ENCODE results near the gene SLC25A43. TPM values are rescaled to one million over a fixed set of nuclear protein-coding genes. Genes with fewer than 3 reads are reported as not detected.
"Not testable (repeated sequence)": the region's sequence is repeated elsewhere in the genome, so short reads cannot be mapped to it uniquely, and the experiment has no call there.

SLC25A43 gene
- total and polyA plus RNA-seq, 8 donors = 0.58 to 36.2 (median 9.7) TPM

GRCh38 chrX:119382606-119383005 lies 16.5 kb upstream of the SLC25A43 start:
- intact Hi-C loops (cut with DNase I; ENCODE audit: low total_unique reads) = no loop called here
- TF ChIP-seq POLR2A (IDR thresholded peaks at IDR 0.05) (no peak), EP300 (IDR thresholded peaks at IDR 0.05) (no peak), POLR2AphosphoS5 (IDR thresholded peaks at IDR 0.05) (no peak), CTCF (IDR thresholded peaks at IDR 0.05) (no peak)
- Histone ChIP-seq H3K36me3 (no peaks in the 10 kb centered on the region), H3K27ac (no peak overlapping the region), H3K27me3 (no peaks in the 10 kb centered on the region), H3K4me3 (no peak overlapping the region), H3K4me1 (no peaks in the 10 kb centered on the region), H3K9me3 (no peaks in the 10 kb centered on the region)
- no peak for DNase-seq

GRCh38 chrX:119386685-119387084 lies 12.5 kb upstream of the SLC25A43 start:
- H3K27ac ChIP-seq; H3K27me3 ChIP-seq; H3K9me3 ChIP-seq; H3K36me3 ChIP-seq; H3K4me1 ChIP-seq; H3K4me3 ChIP-seq; DNase-seq; intact Hi-C loops (cut with DNase I; ENCODE audit: low total_unique reads): not testable (repeated sequence)
- WGBS, 5 donors = 66 to 96% (median 90%) methylated on average over 1 to 4 of the region's 4 CpGs

GRCh38 chrX:119387426-119387825 lies 11.7 kb upstream of the SLC25A43 start:
- 88 to 95% (median 93%) methylated on average over 3 to 16 of the region's 20 CpGs; no CpG with 5 or more reads in 1 of the 5 donors for WGBS, 5 donors
- intact Hi-C loops (cut with DNase I; ENCODE audit: low total_unique reads); H3K9me3 ChIP-seq; H3K4me3 ChIP-seq; DNase-seq; H3K36me3 ChIP-seq; H3K4me1 ChIP-seq; H3K27me3 ChIP-seq; H3K27ac ChIP-seq: not testable (repeated sequence)

GRCh38 chrX:119389214-119389613 lies 9.9 kb upstream of the SLC25A43 start:
- DNase-seq = peak in 1 of 2 donors; percentile 7
- Histone ChIP-seq H3K4me1 (peaks cover 0 to 9% (median 0%) of the 10 kb centered on the region in 4 donors), H3K4me3 (peak overlapping the region in 1 of 4 donors; percentile 20), H3K27ac (no peak overlapping the region), H3K9me3 (no peaks in the 10 kb centered on the region), H3K27me3 (no peaks in the 10 kb centered on the region), H3K36me3 (no peaks in the 10 kb centered on the region)
- intact Hi-C loops (cut with DNase I; ENCODE audit: low total_unique reads) = no loop called here
- no peak for TF ChIP-seq CTCF (IDR thresholded peaks at IDR 0.05)
- no peak for TF ChIP-seq POLR2AphosphoS5 (IDR thresholded peaks at IDR 0.05)
- TF ChIP-seq EP300 (IDR thresholded peaks at IDR 0.05) = no peak
- TF ChIP-seq POLR2A (IDR thresholded peaks at IDR 0.05) = no peak
- 19 to 58% (median 47%) methylated on average over 4 of the region's 4 CpGs for WGBS, 5 donors

- Histone ChIP-seq H3K4me1 (peaks cover 0 to 9% (median 0%) of the 10 kb centered on the region in 4 donors), H3K9me3 (no peaks in the 10 kb centered on the region), H3K27me3 (no peaks in the 10 kb centered on the region), H3K36me3 (no peaks in the 10 kb centered on the region), H3K27ac (peak overlapping the region in 1 of 5 donors; percentile 26), H3K4me3 (peak overlapping the region in 2 of 4 donors; percentile 1 to 20)
- intact Hi-C loops (cut with DNase I; ENCODE audit: low total_unique reads) = no loop called here
- 29 to 47% (median 42%) methylated on average over 7 of the region's 7 CpGs for WGBS, 5 donors
- TF ChIP-seq POLR2AphosphoS5 (IDR thresholded peaks at IDR 0.05) (no peak), POLR2A (IDR thresholded peaks at IDR 0.05) (no peak), EP300 (IDR thresholded peaks at IDR 0.05) (no peak)
- peak in 1 of 2 donors; percentile 23 for DNase-seq
Observed at GRCh38 chrX:119389871-119390501, 9.2 kb upstream of the SLC25A43 start.

- Histone ChIP-seq H3K27ac (no peak overlapping the region), H3K9me3 (no peaks in the 10 kb centered on the region), H3K4me3 (no peak overlapping the region), H3K4me1 (peaks cover 0 to 9% (median 0%) of the 10 kb centered on the region in 4 donors), H3K27me3 (no peaks in the 10 kb centered on the region), H3K36me3 (no peaks in the 10 kb centered on the region)
- WGBS, 5 donors = 39 to 70% (median 66%) methylated on average over 3 to 8 of the region's 8 CpGs
- intact Hi-C loops (cut with DNase I; ENCODE audit: low total_unique reads) = no loop called here
- DNase-seq = peak in 1 of 2 donors; percentile 29
- TF ChIP-seq POLR2AphosphoS5 (IDR thresholded peaks at IDR 0.05) (no peak), CTCF (IDR thresholded peaks at IDR 0.05) (peak in 1 of 7 experiments; percentile 33), EP300 (IDR thresholded peaks at IDR 0.05) (no peak), POLR2A (IDR thresholded peaks at IDR 0.05) (no peak)
Observed at GRCh38 chrX:119391279-119391678, 7.9 kb upstream of the SLC25A43 start.

All from stomach (tissue), 9 donors.